NCI-H1436 (cell line): ENCODE data around the gene TMPRSS11D.
A peak's percentile ranks its signal among the peaks of the same experiment; 100 is the strongest.

ENCODE experiments used
- DNase-seq: peaks from one replicate; lab custom pipeline; 2025; lab: John Stamatoyannopoulos, UW

TMPRSS11D gene

DNA sequence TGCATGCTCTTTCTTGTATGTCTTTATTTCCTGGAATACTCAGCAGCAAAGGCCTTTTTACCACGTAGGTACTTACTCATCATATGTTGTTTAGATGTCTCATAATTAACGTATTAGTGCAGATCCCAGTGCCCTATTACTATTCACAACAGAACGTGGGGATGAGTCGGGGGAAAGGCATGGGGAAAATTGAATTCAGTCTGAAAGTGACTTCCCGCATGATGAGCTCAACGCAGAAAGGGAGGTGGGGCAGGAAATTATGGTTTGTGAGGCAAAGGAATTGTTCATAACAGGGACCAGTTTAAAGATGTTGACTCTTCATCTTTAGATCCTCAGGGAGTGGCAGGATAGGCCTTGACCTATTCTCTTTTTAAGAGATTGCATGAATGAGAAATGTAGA lies 2.0 kb upstream of the TMPRSS11D start:
- no peak for DNase-seq

DNA sequence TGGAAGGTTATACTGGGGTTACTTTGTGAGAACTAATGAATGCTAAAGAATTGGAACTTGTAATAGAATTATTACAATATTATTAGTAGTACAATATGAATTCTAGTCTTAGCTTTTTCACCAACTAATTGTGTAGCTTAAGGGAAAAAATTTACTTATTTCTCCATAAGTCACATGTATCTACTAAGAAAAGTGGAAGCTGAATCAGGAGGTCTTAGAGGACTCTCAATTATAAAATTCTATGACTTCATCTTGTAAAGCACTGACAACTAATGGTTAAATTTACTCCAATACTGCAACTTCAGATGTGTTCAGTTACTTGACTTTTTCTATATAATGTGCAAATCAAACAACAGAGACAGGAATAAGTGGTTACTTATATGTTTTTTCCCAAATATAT lies 899 bp upstream of the TMPRSS11D start:
- DNase-seq, result no peak

DNA sequence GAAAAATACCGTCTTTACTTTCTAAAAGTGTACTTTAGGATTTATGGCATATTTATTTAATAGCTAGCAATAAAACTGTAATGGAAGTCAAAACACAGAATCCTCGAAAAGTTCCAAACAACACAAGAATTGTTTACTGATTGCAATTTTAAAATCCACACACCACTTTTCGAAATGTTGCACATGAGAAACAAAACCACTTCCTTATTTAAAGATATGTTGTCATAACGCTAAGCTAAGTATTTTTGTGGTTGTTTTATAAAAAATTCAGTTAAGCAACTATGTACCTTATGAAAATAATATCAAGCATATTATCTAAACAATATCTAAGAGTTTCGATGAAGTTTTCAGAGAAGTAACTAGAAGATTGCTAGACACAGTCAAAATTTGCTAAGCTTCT lies 344 bp downstream of the TMPRSS11D start:
- DNase-seq, result no peak

DNA sequence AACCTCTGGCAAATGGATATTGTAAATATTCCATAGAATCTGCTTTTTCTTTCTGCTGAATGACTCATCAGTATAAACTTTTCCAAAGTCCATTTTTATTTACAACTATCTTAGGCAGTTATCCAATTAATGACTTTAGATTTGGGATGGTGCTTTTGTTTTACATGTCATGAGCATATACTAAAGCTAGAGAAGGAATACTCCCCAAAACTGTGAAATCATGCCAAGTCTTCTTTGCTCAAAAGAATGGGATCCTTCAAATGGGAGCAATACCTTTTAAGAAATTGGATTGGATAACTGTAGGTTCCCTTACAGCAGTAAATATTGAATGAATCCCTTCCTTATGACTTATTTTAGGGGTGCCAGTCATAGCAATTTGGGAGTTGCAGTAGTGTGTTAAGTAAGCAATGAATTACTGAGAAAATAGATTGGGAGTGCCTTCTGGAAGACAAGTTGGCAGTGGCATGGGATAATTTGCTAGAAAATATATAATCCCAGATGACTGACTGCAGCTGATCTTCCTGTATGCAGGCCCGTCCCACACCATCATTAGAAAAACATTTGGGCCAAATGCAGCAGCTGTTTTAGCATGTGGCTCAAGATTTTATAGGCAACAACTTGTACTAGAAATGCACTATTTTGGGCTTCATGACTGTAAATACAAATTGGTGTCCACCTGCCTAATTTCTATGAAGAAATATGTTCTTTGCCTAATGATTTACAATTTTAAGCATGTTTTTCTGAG lies 2.8 kb downstream of the TMPRSS11D start:
- DNase-seq, result no peak

DNA sequence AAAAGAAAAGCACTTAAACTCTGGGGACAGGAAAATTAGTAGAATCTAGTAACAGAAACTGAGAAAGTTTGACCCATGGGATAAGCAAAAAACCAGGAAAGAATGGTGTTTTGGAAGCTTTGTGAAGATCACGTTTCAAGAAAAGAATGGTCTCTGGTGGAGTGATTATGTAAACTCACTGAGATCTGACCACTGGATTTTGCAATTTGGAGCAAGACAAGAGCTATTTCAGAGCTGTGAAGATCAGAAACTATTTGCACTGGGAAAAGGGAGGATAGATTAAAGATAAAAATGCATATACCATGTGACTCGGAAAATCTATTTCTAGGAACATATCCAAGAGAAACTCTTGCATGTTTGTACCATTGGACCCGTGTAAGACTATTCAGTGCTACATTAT lies 4.3 kb downstream of the TMPRSS11D start:
- DNase-seq, result no peak

DNA sequence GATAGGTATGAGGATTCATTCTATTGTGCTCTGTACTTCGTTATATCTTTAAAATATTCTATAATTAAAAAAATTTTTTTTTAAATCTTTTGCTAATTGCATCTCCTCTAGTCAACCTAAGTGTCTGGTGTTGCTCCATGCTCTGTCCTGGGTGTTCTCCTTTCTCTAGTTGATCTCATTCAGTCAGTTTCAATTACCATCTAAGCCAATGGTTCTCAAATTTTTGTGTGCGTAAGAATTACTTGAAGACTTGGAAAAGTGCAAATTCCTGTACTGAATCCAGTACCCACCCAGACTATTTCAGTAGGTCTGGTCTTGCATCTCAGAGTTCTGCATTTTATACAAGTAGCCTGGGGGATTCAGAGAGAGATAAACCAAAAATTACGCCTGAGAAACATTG lies 6.7 kb downstream of the TMPRSS11D start:
- no peak for DNase-seq

DNA sequence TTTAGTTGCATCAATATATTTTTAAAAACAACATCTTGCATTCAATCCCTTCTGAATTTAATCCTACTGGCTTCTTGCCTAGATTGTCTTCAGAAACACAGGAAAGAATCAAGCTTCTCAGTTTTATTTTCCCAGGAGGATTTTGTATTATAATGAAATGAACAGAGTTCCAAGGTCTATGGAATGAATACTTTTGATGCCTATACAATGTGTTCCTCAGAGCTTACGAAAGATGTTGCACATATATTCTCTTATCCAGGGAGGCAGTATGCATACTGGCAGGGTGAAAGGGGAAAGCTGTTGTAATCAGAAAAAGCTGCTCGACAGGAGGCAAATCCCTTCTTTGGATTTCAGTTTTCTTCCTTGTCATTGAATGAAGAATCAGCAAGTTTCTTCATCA lies 8.8 kb downstream of the TMPRSS11D start:
- DNase-seq, result no peak

DNA sequence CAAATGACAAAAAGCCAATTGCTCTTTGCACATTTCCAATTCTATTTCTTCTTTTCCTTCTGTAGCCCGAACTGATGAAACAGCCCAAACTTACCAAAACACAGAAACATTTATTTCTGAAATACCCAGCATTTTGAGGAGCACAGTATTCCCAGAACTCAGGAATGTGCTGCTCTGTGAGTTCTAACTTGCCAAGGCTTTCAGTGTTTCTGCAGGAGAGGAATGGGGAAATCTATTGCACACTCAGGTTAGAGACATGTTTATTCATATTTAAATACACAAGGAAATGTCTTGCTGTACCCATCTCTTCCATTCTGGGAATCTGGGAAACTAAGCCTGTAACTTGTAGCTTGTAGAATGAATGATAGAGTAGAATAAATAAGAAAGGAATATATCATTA lies 10.7 kb downstream of the TMPRSS11D start:
- no peak for DNase-seq

DNA sequence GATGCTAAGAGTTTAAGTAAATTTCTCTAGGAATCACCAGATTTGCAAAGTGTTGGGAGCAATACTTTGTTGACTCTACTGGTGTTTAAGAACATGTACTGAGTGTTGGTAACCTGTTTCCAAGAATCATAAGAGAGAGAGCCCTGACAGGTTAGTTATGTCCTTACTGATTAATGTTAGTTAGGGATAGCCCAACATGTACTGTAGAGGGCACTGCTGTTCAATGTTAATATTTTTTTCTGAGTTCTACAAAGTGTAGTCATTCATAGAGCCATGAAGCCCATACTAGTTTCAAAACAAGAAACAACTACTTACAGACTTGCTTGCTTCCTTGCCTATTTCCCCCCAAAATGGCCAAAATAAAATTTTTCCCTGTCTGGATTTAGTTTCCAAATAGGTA lies 11.9 kb downstream of the TMPRSS11D start:
- peak; percentile 49 for DNase-seq

DNA sequence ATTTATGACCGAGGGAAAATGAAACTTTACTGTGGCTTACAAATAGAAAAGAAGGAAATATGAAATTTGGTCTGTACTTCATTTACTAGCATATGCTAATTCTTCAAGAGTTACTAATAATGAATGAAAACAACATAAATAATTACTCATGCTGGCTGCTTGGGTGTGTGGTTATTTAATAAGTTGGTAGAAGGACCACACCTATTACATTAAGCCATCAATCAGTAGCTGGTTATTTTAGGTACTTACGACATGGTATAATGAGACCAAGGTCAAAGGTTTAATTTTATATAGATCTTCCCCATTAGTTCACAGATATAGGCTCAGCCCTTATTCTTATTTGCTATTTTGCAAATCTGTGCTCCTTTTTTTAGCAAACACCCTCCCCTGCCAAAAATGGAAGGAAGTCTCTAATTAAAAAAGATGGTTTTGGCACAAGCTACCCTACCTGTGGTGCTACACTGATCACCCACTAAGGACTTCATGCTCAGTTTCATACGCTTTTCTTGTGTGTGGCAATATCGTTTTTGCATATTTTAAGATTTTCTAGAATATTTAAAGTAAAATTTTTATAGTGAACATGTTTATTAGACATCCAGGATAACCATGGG lies 14.1 kb downstream of the TMPRSS11D start:
- DNase-seq, result no peak

DNA sequence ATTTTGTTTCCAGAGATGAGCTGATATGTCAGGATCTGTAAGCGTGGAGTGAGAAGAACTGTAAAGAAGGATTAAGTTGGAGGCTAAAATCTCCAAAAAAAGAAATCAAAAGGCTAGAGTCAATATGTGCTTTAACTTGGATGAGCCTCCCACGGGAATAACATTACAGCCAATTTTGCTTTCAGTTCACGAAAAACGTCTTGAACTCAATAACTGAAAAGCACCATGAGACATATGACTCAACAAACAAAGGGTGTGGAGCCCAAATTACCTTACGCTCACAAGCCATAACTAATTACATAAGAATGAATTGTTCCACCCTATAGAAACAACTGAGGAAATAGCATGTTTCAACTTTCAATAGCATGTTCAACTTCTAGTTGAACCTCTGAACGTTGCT lies 22.3 kb downstream of the TMPRSS11D start:
- DNase-seq, result peak; percentile 32

DNA sequence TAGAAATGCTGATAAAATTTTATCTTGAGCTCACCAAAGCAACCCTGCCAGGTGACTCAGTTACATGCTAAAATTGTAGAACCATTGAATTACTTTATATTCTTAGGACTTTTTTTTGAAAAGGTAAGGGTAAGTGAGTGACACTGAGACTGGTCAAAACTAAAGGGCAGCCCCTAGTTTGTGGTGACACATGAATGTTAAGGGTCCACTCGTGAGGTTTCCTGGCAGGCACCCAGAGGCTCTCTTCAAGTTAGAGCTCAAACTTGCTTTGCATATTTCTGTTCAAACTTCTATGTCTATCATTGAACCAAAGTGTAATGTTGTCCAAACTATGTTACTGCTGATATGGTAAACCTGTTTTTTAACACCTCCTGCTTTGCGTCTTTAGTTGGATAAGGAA lies 30.5 kb downstream of the TMPRSS11D start:
- no peak for DNase-seq

DNA sequence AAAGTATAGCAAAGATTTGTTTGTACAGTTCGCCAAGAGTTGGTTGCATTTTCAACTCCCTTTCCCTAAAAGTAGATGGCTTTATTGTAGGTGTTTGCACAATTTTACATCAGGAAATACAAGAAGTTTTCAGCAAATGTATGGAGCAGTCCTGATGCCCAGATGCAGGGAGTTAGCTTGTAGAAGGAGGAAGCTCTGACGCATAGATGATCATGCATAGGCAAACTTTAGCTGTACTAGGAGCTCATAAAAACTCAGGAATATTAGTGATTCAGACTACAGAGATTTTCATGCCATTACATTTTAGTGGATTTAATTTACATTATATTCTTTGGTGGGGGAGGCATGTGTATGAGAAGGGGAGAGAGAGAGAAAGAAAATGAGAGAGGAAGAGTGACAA lies 62.9 kb downstream of the TMPRSS11D start:
- DNase-seq, result no peak

DNA sequence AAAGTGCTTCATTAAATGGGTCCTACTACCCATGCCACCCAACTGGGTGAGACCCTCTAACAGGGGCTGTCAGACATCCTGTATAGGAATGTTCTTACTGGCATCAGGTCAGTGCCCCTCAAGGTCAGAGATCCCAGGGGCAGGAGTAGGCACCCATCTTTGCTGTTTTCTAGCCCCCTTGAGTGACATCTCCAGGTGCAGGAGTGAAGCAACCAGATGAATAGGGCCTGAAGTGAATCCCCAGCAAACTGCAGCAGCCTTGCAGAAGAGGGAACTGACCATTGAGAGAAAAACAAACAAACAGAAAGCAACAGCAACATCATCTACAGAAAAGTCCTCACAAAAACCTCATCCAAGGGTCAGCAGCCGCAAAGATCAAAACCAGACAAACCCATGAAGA lies 73.8 kb downstream of the TMPRSS11D start:
- DNase-seq, result no peak

DNA sequence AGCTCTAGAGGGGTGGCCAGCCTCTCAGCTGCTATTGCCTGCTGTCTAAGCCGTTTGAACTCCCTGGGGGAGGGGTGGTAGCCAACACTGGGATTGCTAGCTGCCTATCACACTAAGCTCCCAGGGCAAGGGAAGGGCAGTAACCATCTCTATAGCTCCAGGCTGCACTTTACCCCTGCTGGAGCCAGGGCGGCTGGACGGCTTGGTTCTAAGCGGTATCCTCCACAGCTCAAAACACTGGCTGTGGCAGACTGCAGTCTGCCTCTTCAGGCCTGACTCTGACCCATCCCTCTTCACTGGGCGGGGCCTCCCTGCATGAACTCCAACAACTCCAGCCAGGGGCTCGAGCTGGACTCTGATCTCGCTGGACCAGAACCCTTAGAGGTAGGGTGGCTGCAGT lies 74.3 kb downstream of the TMPRSS11D start:
- no peak for DNase-seq

DNA sequence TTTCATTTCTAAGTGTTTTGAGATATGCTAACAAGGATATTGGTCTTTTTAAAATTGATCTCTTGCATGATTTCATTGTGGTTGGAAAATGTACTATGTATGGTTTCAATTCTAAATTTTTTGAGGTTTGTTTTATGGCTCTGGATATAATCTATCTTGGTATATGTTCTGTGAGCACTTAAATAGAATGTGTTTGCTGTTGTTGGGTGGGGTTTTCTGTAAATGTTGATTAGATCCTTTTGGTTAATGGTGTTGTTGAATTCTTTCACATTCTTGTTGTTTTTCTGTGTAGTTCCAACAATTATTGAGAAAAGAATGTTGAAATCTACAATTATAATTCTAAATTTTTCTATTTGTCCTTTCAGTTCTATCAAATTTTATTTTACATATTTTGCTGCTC lies 87.0 kb downstream of the TMPRSS11D start:
- DNase-seq, result no peak

DNA sequence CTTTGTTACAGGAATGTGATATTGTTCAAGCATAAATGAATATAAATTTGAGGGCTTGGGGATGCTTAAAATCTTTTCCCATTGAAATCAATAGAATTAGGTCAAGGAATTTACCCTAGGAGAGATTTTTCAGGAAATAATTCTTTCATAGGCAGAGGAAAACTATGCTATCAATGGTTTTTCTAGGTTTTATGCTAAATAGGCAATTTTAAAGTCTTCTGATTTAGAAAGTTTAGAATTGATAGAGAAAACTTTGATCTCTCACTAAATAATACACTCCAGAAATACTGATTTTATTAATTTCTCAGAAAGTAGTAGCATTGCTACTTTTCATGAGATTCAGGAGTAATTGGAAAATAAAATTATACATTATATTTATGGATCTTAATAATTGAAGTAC lies 93.1 kb downstream of the TMPRSS11D start:
- no peak for DNase-seq

DNA sequence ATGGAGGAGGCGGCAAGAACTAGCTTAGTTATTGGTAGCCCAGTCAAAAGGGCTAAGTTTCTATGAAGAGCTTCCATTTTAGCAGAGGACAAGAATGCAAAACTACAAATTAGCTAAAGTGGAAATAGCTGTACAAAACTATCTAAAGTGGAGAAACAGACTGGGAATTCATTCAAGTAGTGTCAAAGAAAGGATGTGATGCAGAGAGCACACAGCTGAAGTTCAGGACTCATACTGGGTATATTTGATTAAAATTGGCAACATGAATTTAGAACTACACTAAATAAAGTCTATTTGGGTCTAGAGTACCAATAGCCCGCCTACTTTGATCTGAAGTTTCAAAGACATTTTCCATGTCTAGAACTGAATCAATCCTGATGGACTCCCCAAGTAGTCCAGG lies 96.5 kb downstream of the TMPRSS11D start:
- no peak for DNase-seq

DNA sequence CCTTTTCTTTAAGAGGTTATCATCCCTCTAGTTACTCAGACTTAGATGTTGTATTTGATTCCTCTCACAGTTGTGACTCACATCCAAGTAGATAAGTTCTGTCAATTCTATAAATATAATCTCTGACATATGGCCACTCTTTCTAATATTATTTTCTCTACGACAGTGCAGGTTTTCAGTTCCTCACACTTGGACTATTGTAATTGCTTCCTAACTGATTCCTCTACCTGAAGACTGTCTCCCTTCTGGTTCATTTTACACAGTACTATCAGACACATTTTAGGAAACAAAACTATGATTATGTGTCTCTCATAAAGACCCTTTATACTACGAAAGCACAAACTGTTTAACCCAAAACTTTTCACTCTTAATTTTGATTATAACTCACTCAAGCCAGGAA lies 98.3 kb downstream of the TMPRSS11D start:
- DNase-seq, result no peak

DNA sequence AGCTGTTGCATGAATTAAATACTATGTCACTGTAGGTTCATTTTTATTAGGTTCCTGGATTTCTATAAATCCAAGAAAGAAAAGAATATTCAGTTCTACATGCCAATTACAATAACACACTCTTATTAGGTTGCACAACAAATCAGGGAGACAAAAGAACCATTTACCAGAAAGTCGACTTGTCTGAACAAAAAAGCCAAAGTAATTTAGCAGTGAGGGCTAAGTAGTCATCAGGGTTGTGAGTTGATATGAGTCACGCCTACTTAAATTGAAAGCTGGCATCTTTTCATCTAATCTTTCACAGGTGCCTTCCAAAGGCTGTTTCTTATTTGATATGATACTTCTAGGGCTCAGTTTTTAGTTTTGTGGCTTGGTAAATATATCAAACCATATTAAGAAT lies 104.2 kb downstream of the TMPRSS11D start:
- peak; percentile 76 for DNase-seq

DNA sequence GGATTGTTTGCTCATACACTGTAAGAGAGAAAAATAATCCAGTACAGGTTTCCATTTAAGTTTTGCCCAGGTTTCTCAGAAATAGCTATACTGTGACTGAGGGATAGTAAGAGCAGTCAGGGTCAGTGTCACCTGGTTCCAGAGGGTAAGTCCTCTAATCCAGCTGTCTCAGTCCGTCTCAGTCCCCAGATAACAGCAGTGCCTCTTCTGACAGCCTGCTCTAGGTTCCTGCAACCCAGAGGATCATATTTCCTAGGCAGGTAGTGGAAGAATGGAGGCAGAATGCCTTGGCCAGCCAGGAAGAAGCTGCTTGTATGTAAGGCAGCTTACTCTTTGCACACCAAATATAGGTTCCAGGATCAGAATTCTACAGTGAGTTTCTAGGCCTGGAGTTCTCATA lies 107.1 kb downstream of the TMPRSS11D start:
- no peak for DNase-seq
